ENCODE measurements around the gene MATN3. TPM values are rescaled to one million over a fixed set of nuclear protein-coding genes. Genes with fewer than 3 reads are reported as not detected.

Gene MATN3
- total and polyA plus RNA-seq, 2 donors (not counting 3 experiments of a cell fraction or from before 2014, with no cell fraction given) = 1.8 to 3.4 TPM

DNA sequence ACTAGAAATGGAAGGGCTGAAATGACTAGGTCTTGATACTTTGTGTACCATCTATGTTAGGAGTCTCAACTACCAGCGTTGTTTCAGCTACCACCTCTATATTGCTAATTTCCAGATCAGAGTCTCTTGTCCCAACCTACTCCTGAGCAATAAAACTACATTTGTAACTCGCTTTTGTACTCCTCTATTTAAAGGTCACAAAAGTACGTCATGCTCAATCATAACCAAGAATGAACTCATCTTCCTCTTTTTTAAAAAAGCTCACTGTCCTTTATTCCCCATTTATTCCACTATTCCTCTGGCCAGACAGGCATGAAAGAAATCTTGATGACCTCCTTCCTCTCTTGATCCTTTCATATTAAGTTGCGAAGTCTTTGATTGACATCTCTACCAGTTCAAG, 11.2 kb upstream of the MATN3 start:
- BruUV-seq (replicated peaks) = no TSS peak
- no peak overlapping the region for H3K9ac ChIP-seq (replicated peaks; ENCODE audit: extremely low read depth, insufficient read depth, low read length)
- intact Hi-C loops (cut with micrococcal nuclease) = no loop called here
- CTCF ChIA-PET = interaction anchor here (1.4 to 2.5 kb wide), 3 partner anchors 8 to 68 kb away, joined by 4 to 13 read pairs (median 4); partner anchors contain the start of gene LAPTM4A
- H3K4me2 ChIP-seq (ENCODE audit: insufficient read depth, low read length) = no peak overlapping the region
- POLR2A ChIA-PET = no interaction called here
- dilution Hi-C loops (cut with MboI; ENCODE audit: extremely low pct_ligation_motif_present, low sequenced_read_pairs) = no loop called here
- H3K9me3 ChIP-seq (replicated peaks; ENCODE audit: control insufficient read depth, insufficient read depth, low read length) = no peaks in the 10 kb centered on the region
- FAIRE-seq (no peak), DNase-seq (ENCODE audit: low read depth, low spot score) (no peak)
- no peaks in the 10 kb centered on the region for H4K20me1 ChIP-seq (replicated peaks; ENCODE audit: control insufficient read depth, extremely low read depth, insufficient read depth, low read length)
- no peaks in the 10 kb centered on the region for H3K79me2 ChIP-seq (ENCODE audit: control insufficient read depth, insufficient read depth, low read length)
- no peaks in the 10 kb centered on the region for H3K9me1 ChIP-seq (replicated peaks; ENCODE audit: control insufficient read depth, extremely low read depth, insufficient read depth, low read length)
- TF ChIP-seq CTCF (IDR thresholded peaks at IDR 0.05; ENCODE audit: extremely low read depth in 1 of 2, insufficient read depth in 1 of 2, low read depth in 1 of 2, low read length in 2 of 2) (no peak), MYC (IDR thresholded peaks at IDR 0.05; ENCODE audit: low read depth, low read length) (no peak), FOS (IDR thresholded peaks at IDR 0.05; ENCODE audit: borderline replicate concordance, insufficient read depth, low read length) (no peak), GATA2 (IDR thresholded peaks at IDR 0.05; ENCODE audit: insufficient read depth, insufficient read length, low read depth, low read length) (no peak), EZH2 (IDR thresholded peaks at IDR 0.05; ENCODE audit: borderline replicate concordance, low read depth, low read length, severe bottlenecking) (no peak)
- no peak overlapping the region for H3K27ac ChIP-seq (ENCODE audit: insufficient read depth, low read depth, low read length)
- no peak overlapping the region for H3K4me3 ChIP-seq (replicated peaks in 1 of 3; ENCODE audit: insufficient read depth in 1 of 3, low read depth in 1 of 3, low read length in 3 of 3)
- no peaks in the 10 kb centered on the region for H3K36me3 ChIP-seq (ENCODE audit: control insufficient read depth in 2 of 2, extremely low read depth in 1 of 2, insufficient read depth in 2 of 2, low read length in 2 of 2)
- no peaks in the 10 kb centered on the region for H3K27me3 ChIP-seq (ENCODE audit: control insufficient read depth in 2 of 2, insufficient read depth in 2 of 2, low read length in 2 of 2)
- H2AFZ ChIP-seq (ENCODE audit: low read depth, low read length) = no peak overlapping the region
- peaks cover 21% of the 10 kb centered on the region for H3K4me1 ChIP-seq (ENCODE audit: control insufficient read depth, extremely low read depth, insufficient read depth, low read length)

Measured in endothelial cell of umbilical vein (primary cell).